IPS-18a (cell line): ENCODE measurements around the gene NFKB2.
A peak's percentile ranks its signal among the peaks of the same experiment; 100 is the strongest.

Source experiments
- H3K27ac ChIP-seq: one replicate; pipeline ENCODE4 v1.5.1; 2013; ENCODE audit warnings: low read length
- H3K27me3 ChIP-seq: one replicate; pipeline ENCODE4 v1.6.1; 2013; ENCODE audit warnings: mild to moderate bottlenecking, low read length; ENCODE audit not compliant: control insufficient read depth, insufficient read depth
- H3K36me3 ChIP-seq: one replicate; pipeline ENCODE4 v1.6.1; 2013; ENCODE audit warnings: low read depth, low read length; ENCODE audit not compliant: control insufficient read depth
- H3K4me1 ChIP-seq: one replicate; pipeline ENCODE4 v1.6.1; 2013; ENCODE audit warnings: low read depth, low read length; ENCODE audit not compliant: control insufficient read depth
- H3K4me3 ChIP-seq: one replicate; pipeline ENCODE4 v1.5.1; 2013; ENCODE audit warnings: low read length
- H3K9ac ChIP-seq: one replicate; pipeline ENCODE4 v1.6.1; 2013; ENCODE audit warnings: mild to moderate bottlenecking, low read length, moderate library complexity
- H3K9me3 ChIP-seq: one replicate; pipeline ENCODE4 v1.6.1; 2013; ENCODE audit warnings: low read depth, low read length; ENCODE audit not compliant: control insufficient read depth

The NFKB2 gene

DNA sequence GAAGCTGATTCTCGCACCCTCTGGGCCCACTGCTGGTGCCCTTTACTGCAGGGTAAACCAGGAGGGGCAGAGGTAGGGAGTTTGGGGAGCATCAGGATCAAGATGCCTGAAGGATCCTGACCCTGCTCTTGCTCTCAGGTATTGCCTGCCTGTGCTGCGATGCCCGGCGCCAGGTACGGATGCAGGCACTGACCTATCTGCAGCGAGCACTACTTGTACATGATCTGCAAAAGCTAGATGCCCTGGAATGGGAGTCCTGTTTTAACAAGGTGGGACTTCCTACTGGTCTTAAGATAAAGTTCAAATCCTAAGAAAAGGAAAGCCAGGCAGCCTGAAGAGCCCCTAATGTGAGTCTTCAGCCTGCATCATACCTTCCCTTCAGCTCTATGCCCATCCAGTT is 16.1 kb upstream of the NFKB2 start:
- peaks cover 28% of the 10 kb centered on the region for H3K36me3 ChIP-seq
- H3K4me3 ChIP-seq = no peak overlapping the region
- H3K27ac ChIP-seq = no peak overlapping the region
- no peaks in the 10 kb centered on the region for H3K9me3 ChIP-seq
- no peaks in the 10 kb centered on the region for H3K4me1 ChIP-seq
- no peaks in the 10 kb centered on the region for H3K27me3 ChIP-seq
- no peak overlapping the region for H3K9ac ChIP-seq

DNA sequence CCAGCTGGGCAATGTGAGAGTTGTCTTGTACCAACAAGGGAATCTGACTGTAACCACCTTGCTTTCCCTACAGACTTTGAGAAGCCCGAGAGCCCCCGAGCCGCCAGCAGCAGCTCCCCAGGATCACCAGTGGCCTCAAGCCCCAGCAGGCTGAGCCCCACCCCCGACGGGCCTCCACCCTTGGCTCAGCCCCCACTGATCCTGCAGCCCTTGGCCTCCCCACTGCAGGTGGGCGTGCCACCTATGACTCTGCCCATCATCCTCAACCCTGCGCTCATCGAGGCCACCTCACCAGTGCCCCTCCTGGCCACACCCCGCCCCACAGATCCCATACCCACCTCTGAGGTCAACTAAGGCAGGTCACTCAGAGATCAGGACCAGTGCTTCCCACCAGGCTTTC is 13.5 kb upstream of the NFKB2 start:
- H3K9ac ChIP-seq = no peak overlapping the region
- H3K4me3 ChIP-seq = no peak overlapping the region
- no peak overlapping the region for H3K27ac ChIP-seq
- no peaks in the 10 kb centered on the region for H3K4me1 ChIP-seq
- H3K36me3 ChIP-seq = peaks cover 13% of the 10 kb centered on the region
- H3K27me3 ChIP-seq = no peaks in the 10 kb centered on the region
- H3K9me3 ChIP-seq = no peaks in the 10 kb centered on the region

DNA sequence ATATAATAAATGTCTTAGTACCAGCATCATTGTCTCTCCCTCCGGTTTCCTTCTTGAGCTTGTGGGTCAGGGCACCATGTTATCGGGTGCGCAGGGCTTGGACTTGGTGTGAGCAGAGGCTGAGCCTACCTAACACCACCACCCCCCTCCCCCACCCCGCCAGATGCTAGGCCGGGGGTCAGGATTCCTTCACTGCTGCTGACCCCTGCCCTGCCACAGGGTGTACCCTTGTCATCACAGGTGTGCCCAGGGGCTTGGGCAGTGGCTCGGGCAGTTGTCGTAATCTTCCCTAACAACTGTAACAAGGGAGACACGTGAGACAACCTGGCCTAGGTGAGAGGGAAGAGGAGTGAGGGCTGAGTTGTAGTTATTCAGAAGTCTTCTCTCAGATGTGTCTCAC is 12.6 kb upstream of the NFKB2 start:
- Histone ChIP-seq H3K27ac (no peak overlapping the region), H3K4me3 (no peak overlapping the region), H3K27me3 (no peaks in the 10 kb centered on the region), H3K9me3 (no peaks in the 10 kb centered on the region), H3K9ac (no peak overlapping the region), H3K36me3 (peaks cover 13% of the 10 kb centered on the region), H3K4me1 (no peaks in the 10 kb centered on the region)

DNA sequence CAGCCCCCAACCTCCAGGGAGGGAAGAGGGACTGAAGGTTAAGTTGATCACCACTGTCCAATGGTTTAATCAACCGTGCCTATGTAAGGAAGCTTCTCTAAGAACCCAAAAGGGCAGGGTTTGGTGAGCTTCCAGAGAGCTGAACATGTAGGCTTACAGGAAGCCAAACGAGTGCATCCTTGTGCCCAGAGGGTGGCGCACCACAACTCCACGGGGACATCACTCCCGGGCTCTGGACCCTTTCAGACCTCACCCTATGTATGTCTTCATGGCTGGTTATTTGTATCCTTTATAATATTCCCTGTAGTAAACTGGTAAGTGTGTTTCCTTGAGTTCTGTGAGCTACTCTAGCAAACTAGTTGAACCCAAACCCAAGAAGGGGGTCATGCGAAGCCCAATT is 11.5 kb upstream of the NFKB2 start:
- H3K36me3 ChIP-seq = peaks cover 13% of the 10 kb centered on the region
- H3K4me3 ChIP-seq = no peak overlapping the region
- no peaks in the 10 kb centered on the region for H3K27me3 ChIP-seq
- no peak overlapping the region for H3K27ac ChIP-seq
- no peaks in the 10 kb centered on the region for H3K4me1 ChIP-seq
- H3K9ac ChIP-seq = no peak overlapping the region
- H3K9me3 ChIP-seq = no peaks in the 10 kb centered on the region

DNA sequence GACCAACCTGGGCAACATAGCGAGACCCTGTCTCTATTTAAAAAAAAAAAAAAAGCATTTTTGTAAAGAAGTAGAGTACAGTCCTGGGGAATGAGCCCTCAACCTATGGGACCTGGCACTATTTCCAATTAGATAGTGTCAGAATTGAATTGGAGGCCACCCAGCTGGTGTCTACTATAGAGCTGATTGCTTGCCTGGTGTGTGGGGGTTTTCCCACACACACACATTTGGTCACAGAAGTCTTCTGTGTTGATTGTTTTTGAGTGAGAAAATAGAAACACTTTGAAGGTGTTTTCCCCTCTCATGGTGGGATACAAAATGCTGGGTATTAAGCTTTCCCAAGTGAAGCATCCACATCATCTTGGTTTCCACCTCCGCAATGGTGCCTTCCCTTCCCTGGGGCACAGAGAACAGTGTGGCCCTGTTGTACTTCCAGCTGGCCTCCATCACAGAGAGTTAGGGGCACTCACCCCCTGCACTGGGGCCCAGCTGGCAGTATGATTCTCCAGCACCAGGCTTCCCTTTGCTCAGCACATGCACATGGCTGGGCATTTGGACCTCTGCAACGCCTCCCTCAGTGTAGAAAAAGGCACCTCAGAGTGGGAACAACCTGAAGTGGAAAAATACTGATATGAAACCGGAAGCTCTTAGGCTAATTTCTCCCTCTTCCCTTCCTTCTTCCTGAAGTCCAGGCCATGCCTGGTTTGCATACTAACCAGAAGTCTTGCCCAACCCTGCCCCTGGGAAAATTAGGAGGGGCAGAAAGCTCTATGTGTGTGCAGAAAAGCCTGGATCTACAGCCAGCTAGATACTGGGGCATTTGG is 10.7 kb upstream of the NFKB2 start:
- H3K4me1 ChIP-seq = no peaks in the 10 kb centered on the region
- H3K27ac ChIP-seq = no peak overlapping the region
- no peak overlapping the region for H3K4me3 ChIP-seq
- no peaks in the 10 kb centered on the region for H3K27me3 ChIP-seq
- peaks cover 6% of the 10 kb centered on the region for H3K36me3 ChIP-seq
- H3K9me3 ChIP-seq = no peaks in the 10 kb centered on the region
- H3K9ac ChIP-seq = no peak overlapping the region

DNA sequence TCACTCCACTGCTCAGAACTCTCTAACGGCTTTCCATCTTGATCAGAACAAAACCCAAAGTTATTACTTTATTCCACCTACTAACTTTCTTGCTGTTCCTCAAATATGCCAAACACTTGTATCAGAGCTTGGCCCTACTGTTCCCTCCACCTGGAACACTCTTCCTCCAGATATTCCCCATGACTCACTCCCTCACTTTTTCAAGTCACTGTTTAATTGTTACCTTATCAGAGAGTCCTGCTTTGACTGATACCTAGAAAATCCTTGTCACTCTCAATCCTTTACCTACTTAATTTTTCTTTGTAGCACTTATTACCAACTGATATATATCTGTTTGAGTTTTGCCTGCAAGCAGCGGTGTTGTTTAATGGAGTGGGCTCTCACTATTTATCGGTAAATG is 5.6 kb upstream of the NFKB2 start:
- Histone ChIP-seq H3K9ac (no peak overlapping the region), H3K27me3 (peaks cover 30% of the 10 kb centered on the region), H3K4me3 (no peak overlapping the region), H3K4me1 (peaks cover 3% of the 10 kb centered on the region), H3K36me3 (no peaks in the 10 kb centered on the region), H3K27ac (no peak overlapping the region), H3K9me3 (no peaks in the 10 kb centered on the region)

DNA sequence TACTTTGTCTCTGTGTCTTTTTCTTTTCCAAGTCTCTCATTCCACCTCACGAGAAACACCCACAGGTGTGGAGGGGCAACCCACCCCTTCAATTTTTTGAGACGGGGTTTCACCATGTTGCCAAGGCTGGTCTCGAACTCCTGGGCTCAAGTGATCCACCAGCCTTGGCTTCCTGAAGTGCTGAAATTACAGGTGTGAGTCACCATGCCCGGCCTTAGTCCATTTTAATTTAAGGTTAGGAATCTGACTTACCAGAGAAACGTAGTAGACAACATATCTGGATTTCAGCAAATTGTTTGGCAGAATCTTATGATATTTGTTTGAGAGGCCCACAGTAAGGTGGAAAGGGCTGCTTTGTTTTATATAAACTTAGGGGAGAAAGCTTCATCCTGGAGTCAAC is 3.2 kb upstream of the NFKB2 start:
- peaks cover 35% of the 10 kb centered on the region for H3K27me3 ChIP-seq
- no peak overlapping the region for H3K27ac ChIP-seq
- H3K36me3 ChIP-seq = no peaks in the 10 kb centered on the region
- H3K9ac ChIP-seq = no peak overlapping the region
- H3K4me1 ChIP-seq = peaks cover 5% of the 10 kb centered on the region
- no peak overlapping the region for H3K4me3 ChIP-seq
- no peaks in the 10 kb centered on the region for H3K9me3 ChIP-seq

DNA sequence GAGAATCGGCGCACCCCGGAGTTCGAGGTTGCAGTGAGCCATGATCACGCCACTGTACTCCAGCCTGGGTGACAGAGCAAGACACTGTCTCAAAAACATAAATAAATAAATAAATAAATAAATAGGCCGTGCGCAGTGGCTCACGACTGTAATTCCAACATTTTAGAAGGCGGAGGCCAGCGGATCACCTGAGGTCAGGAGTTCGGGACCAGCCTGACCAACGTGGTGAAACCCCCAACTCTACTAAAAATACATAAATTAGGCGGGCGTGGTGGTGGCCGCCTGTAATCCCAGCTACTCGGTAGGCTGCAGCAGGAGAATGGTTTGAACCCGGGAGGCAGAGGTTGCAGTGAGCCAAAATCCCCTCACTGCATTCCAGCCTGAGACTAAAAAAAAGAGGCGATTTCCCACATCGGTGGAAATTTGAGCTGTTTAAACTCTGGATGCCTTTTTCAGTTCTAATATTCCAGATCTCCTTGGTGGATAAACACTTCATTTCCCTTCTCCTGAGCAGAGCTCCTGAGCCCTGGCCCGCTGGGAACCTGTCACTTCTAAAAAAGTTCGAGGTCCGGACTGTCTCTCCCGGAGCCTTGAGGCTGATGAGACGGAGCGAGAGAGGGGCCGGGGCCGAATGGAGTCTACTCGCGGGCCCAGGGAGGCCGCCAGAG is 2.0 kb upstream of the NFKB2 start:
- Histone ChIP-seq H3K4me1 (peaks cover 5% of the 10 kb centered on the region), H3K9me3 (no peaks in the 10 kb centered on the region), H3K36me3 (peaks cover 7% of the 10 kb centered on the region), H3K27ac (no peak overlapping the region), H3K27me3 (peaks cover 35% of the 10 kb centered on the region), H3K4me3 (peak overlapping the region; percentile 81), H3K9ac (peak overlapping the region; percentile 63)

DNA sequence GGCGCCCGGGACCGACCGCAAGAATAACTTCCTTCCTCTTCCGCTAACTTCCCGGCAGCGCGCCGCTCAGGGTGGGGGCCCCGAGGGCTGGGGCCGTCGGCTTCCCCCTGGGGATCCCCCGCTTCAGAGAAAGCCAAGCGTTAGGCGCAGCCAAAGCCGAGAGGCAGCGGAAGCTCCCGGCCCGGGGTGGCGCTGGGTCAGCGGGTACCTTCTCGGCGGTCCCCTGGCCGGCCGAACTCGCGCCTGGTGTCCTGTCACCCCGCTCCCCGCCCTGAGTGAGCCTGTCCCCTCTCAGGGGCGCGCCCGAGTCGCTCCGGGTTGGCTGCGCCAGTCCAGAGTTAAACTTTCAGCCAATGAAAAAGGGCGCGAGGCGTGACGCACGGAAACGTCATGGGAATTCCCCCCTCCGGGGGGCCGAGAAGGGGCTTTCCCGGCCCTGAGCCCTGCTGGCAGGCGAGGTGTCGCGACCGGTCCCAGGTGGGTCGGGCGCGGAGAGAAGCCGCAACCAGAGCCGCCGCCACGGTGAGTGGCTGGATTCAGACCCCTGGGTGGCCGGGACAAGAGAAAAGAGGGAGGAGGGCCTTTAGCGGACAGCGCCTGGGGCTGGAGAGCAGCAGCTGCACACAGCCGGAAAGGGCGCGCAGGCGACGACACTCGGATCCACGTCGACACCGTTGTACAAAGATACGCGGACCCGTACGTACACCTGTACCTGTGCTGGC is 1.3 kb upstream of the NFKB2 start:
- Histone ChIP-seq H3K4me1 (peaks cover 5% of the 10 kb centered on the region), H3K27me3 (peaks cover 35% of the 10 kb centered on the region), H3K4me3 (peak overlapping the region; percentile 81), H3K36me3 (peaks cover 7% of the 10 kb centered on the region), H3K27ac (no peak overlapping the region), H3K9ac (peak overlapping the region; percentile 63), H3K9me3 (no peaks in the 10 kb centered on the region)

DNA sequence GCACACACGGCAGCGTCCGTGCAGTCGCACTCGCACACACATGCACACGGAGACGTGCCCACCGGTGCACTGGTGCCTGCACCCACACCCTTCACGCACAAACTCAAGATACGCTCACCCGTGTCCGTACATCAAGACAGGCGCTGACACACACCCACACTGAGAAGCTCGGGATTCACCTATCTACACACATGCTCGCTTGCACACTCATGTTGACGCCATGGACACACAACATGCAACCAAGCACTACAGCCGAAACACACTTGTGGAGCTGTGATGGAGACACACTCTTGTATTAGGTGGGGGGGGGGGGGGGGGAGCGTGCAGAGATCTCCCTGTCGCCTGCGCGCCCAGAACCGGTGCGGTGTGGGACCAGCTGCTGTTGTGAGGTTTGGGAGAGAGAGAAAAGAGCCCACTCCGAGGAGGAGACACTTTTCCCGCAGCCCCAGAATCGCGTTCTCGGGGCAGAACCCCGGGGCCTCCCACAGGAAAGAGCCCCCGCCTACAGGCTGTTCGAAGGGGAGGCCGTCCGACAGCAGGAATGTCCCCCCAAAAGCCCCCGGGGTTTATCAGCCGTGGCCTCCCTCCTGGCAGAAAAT is 605 bp upstream of the NFKB2 start:
- Histone ChIP-seq H3K27ac (no peak overlapping the region), H3K4me3 (peak overlapping the region; percentile 81), H3K27me3 (peaks cover 34% of the 10 kb centered on the region), H3K9ac (peak overlapping the region; percentile 63), H3K4me1 (peaks cover 5% of the 10 kb centered on the region), H3K36me3 (peaks cover 7% of the 10 kb centered on the region), H3K9me3 (no peaks in the 10 kb centered on the region)

DNA sequence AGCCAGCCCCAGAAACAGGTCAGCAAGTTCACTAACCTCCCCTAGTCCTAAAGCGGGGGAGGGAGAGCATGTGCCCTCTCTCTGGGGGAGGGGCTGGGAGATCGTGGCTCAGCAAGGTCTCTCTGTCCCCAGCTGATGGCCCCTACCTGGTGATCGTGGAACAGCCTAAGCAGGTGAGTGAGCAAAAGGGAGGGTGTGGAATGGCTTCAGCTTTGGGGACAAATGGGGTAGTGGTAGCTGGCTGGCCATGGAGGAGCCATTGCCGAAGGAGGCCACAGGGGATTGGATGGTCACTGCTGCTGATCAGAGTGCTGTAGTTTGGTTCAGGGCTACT is 779 bp downstream of the NFKB2 start:
- peaks cover 17% of the 10 kb centered on the region for H3K36me3 ChIP-seq
- H3K27ac ChIP-seq = no peak overlapping the region
- H3K9ac ChIP-seq = peak overlapping the region; percentile 65
- peaks cover 5% of the 10 kb centered on the region for H3K4me1 ChIP-seq
- H3K9me3 ChIP-seq = no peaks in the 10 kb centered on the region
- peak overlapping the region; percentile 81 for H3K4me3 ChIP-seq
- peaks cover 27% of the 10 kb centered on the region for H3K27me3 ChIP-seq
